PC-3 (cell line): ENCODE results near the gene PDE6A.

Experiments used
- CTCF ChIP-seq: fragments of 300-600 bp; sonication (generic); conservative IDR thresholded peaks from 2 replicates; pipeline ENCODE4 v1.5.1; 2017; ENCODE audit warnings: antibody characterized with exemption, low read depth, mild to moderate bottlenecking, low read length
- EZH2 ChIP-seq: fragments of 300-600 bp; sonication (generic); IDR thresholded peaks from one replicate; pipeline ENCODE4 v1.6.1; 2017; ENCODE audit warnings: antibody characterized with exemption, mild to moderate bottlenecking, low read length; ENCODE audit not compliant: unreplicated experiment

DNA sequence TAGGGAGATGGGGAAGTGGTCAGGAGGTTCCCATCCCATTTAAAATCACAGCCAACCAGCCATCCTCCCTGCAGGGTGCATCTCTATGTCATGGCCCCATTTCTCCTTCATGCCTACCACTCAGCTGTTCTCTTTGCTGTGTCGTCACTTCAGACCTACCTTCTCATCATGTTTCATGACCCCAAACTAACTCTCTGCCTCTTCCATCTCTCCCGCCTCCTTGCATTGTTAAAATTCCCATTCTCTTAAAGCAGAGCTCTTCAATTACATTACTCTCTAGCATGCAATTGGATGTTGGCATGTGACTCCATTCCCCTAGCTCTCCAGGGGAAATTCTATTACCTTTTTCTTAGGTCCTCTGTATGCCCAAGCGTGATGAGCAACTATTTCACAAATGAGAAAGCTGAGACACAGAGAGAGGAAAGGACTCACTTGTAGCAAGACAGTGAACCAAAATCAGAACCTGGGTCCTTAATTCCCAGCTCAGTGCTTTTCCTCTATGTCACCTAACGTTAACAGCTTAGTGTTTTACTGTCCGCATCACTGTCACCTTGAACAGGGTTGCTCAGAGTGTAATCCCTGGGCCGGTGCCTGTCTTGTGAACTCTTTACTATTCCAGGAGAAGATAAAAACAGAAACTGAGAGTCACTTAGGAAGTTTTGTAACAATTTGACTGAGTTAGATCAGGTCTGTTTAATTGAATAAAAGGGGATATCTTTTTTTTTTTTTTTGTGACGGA, 28.1 kb downstream of the PDE6A start:
- no peak for TF ChIP-seq CTCF
- no peak for TF ChIP-seq EZH2
